ENCODE data around the gene SLC4A9. TPM values are rescaled to one million over a fixed set of nuclear protein-coding genes. Genes with fewer than 3 reads are reported as not detected.
A peak's percentile ranks its signal among the peaks of the same experiment; 100 is the strongest.
"Not testable (repeated sequence)": the region's sequence is repeated elsewhere in the genome, so short reads cannot be mapped to it uniquely, and the experiment has no call there.

The SLC4A9 gene
- total RNA-seq, 1 donor from 2014 or later, result not detected

- ChIA-PET CTCF (interaction anchor here (1.1 to 14.6 kb wide), 3 partner anchors 9 to 101 kb away, joined by 3 to 347 read pairs (median 9); no protein-coding TSS in a partner anchor), POLR2A (interaction anchor here (0.6 kb wide), 1 partner anchor 38 kb away, joined by 5 read pairs; no protein-coding TSS in a partner anchor)
- DNase-seq (no peak), ATAC-seq (ENCODE audit: low read depth) (no peak)
- no peaks in the 10 kb centered on the region for H3K9me3 Mint-ChIP-seq
- H3K4me1 Mint-ChIP-seq, result peaks cover 52% of the 10 kb centered on the region
- intact Hi-C loops (cut with micrococcal nuclease), result no loop called here
- peak overlapping the region; percentile 42 for H3K4me3 Mint-ChIP-seq
- no peak overlapping the region for H3K27ac Mint-ChIP-seq
- TF ChIP-seq, protein P1, sequence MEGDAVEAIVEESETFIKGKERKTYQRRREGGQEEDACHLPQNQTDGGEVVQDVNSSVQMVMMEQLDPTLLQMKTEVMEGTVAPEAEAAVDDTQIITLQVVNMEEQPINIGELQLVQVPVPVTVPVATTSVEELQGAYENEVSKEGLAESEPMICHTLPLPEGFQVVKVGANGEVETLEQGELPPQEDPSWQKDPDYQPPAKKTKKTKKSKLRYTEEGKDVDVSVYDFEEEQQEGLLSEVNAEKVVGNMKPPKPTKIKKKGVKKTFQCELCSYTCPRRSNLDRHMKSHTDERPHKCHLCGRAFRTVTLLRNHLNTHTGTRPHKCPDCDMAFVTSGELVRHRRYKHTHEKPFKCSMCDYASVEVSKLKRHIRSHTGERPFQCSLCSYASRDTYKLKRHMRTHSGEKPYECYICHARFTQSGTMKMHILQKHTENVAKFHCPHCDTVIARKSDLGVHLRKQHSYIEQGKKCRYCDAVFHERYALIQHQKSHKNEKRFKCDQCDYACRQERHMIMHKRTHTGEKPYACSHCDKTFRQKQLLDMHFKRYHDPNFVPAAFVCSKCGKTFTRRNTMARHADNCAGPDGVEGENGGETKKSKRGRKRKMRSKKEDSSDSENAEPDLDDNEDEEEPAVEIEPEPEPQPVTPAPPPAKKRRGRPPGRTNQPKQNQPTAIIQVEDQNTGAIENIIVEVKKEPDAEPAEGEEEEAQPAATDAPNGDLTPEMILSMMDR (IDR thresholded peaks at IDR 0.05), result no peak
- H3K36me3 Mint-ChIP-seq (ENCODE audit: low read depth), result no peaks in the 10 kb centered on the region
- H3K27me3 Mint-ChIP-seq, result no peaks in the 10 kb centered on the region
These were observed 17.1 kb upstream of the SLC4A9 start for GRCh38 chr5:140342896-140343295.

GRCh38 chr5:140343849-140344248 is 16.1 kb upstream of the SLC4A9 start:
- ChIA-PET POLR2A (interaction anchor here (0.6 kb wide), 1 partner anchor 9 kb away, joined by 5 read pairs; no protein-coding TSS in a partner anchor), CTCF (interaction anchor here (1.1 to 14.6 kb wide), 3 partner anchors 8 to 102 kb away, joined by 3 to 347 read pairs (median 9); no protein-coding TSS in a partner anchor)
- DNase-seq; ATAC-seq (ENCODE audit: low read depth); intact Hi-C loops (cut with micrococcal nuclease); H3K27me3 Mint-ChIP-seq; H3K9me3 Mint-ChIP-seq; H3K36me3 Mint-ChIP-seq (ENCODE audit: low read depth); H3K27ac Mint-ChIP-seq: not testable (repeated sequence)
- peak overlapping the region; percentile 41 for H3K4me3 Mint-ChIP-seq
- H3K4me1 Mint-ChIP-seq, result peaks cover 58% of the 10 kb centered on the region

DNA sequence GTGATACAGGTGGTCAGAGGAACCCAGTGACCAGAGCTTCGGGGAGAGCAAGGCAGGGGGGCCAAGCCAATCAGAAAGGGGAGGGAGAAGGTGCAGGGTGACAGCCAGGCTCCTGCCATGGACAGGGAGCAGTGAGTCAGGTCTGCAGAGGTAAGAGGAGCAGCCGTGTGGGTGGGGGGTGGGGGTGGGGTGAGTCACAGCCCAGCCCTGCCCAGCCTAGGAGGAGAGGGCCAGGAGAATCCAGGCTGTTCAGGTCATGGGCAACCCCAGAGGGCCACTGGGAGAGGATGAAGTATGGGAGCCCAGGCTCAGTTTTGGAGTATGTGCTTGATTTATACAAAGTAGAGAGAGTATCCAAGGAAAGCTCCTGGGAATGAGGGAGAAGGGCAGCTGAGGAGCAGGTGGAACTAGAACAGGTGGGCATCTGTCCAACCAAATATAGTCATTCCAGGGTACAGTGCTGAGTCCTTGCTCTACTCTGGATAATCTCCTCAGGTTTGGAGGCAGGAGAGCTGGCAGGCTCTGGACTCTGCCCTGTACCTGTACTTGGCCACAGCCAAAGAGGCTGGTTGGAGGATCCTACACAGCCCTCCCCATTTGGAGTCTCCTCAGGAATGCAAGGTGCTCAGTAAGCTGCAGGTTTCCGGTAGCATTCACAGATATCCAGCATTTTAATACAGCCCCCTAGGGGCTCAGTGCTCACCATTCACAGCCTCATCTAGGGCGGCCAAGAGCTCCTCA is 15.1 kb upstream of the SLC4A9 start:
- ChIA-PET POLR2A (interaction anchor here (0.6 kb wide), 1 partner anchor 340 kb away, joined by 4 read pairs; no protein-coding TSS in a partner anchor), CTCF (interaction anchor here (0.8 to 14.6 kb wide), 6 partner anchors 9 to 103 kb away, joined by 3 to 347 read pairs (median 3); no protein-coding TSS in a partner anchor)
- ATAC-seq (ENCODE audit: low read depth) (no peak), DNase-seq (no peak)
- TF ChIP-seq, protein P1 (IDR thresholded peaks at IDR 0.05), result no peak
- peak overlapping the region; percentile 41 for H3K4me3 Mint-ChIP-seq
- H3K36me3 Mint-ChIP-seq (ENCODE audit: low read depth), result no peaks in the 10 kb centered on the region
- peaks cover 58% of the 10 kb centered on the region for H3K4me1 Mint-ChIP-seq
- intact Hi-C loops (cut with micrococcal nuclease), result no loop called here
- H3K27me3 Mint-ChIP-seq, result no peaks in the 10 kb centered on the region
- no peak overlapping the region for H3K27ac Mint-ChIP-seq
- H3K9me3 Mint-ChIP-seq, result no peaks in the 10 kb centered on the region

DNA sequence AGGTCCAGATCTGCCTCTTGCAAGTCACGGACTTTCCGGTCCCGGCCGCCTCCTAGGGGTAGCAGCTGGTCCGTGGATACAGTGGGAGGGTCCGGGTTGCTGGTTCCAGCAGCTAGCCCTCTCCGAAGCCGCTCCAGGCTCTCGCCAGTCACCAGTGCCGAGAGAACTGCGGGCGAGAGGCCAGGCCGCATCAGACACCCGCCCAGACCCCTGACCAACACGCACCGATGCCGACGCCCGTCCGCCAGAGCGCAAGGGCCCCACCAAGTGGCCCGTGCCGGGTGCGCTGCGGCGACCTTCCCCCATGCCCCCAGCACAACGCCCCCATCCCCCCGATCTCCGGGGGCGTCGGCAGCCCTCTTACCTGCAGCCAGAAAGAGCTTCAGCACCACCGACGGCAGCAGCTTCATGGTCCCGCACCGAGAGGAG is 14.1 kb upstream of the SLC4A9 start:
- Mint-ChIP-seq H3K4me3 (peak overlapping the region; percentile 65), H3K27ac (no peak overlapping the region), H3K4me1 (peaks cover 52% of the 10 kb centered on the region), H3K27me3 (no peaks in the 10 kb centered on the region), H3K36me3 (ENCODE audit: low read depth) (no peaks in the 10 kb centered on the region), H3K9me3 (no peaks in the 10 kb centered on the region)
- TF ChIP-seq, protein P1 (IDR thresholded peaks at IDR 0.05), result no peak
- ChIA-PET CTCF (interaction anchor here (0.7 to 14.6 kb wide), 11 partner anchors 8 to 379 kb away, joined by 3 to 347 read pairs (median 4); partner anchors contain the start of gene PFDN1), POLR2A (interaction anchor here (0.6 to 2.0 kb wide), 6 partner anchors 43 to 499 kb away, joined by 3 to 6 read pairs (median 6); partner anchors contain the start of genes ANKHD1, IK, NDUFA2 and PFDN1)
- ATAC-seq (ENCODE audit: low read depth) (no peak), DNase-seq (no peak)
- intact Hi-C loops (cut with micrococcal nuclease), result loop anchor here (1.0 kb wide), 2 partner anchors 43 to 102 kb away; partner anchors contain the start of gene PFDN1

GRCh38 chr5:140346348-140347221 is 13.4 kb upstream of the SLC4A9 start, which contains the start of gene HBEGF:
Gene HBEGF, minus strand, starts transcription at chr5:140346603. Its CDS starts 275 bp downstream, at chr5:140346328.
- DNase-seq, result peak; percentile 58
- peak; percentile 80 for ATAC-seq (ENCODE audit: low read depth)
- Mint-ChIP-seq H3K9me3 (no peaks in the 10 kb centered on the region), H3K4me1 (peaks cover 51% of the 10 kb centered on the region), H3K27me3 (peaks cover 2% of the 10 kb centered on the region), H3K27ac (no peak within 1 kb of the TSS), H3K36me3 (ENCODE audit: low read depth) (no peaks in the 10 kb centered on the region), H3K4me3 (peak within 1 kb of the TSS; percentile 78)
- ChIA-PET POLR2A (interaction anchor here (0.6 to 2.0 kb wide), 7 partner anchors 44 to 499 kb away, joined by 3 to 6 read pairs (median 5); partner anchors contain the start of genes ANKHD1, IK, NDUFA2 and PFDN1), CTCF (interaction anchor here (0.7 to 14.6 kb wide), 13 partner anchors 9 to 378 kb away, joined by 3 to 347 read pairs (median 4); partner anchors contain the start of gene PFDN1)
- intact Hi-C loops (cut with micrococcal nuclease), result loop anchor here (1.0 kb wide), 2 partner anchors 43 to 102 kb away; partner anchors contain the start of gene PFDN1
- TF ChIP-seq, protein P1 (IDR thresholded peaks at IDR 0.05), result no peak

All from activated B cell treated with CpG ODN at 0.5 μM for 24 hours (primary cell).